PFSK-1 (cell line): ENCODE data around the gene ZSWIM6.

Experiments
- POLR2AphosphoS5 ChIP-seq: IDR thresholded peaks from 2 replicates; pipeline ENCODE4 v1.6.1; 2012; ENCODE audit warnings: low read depth, mild to moderate bottlenecking, control low read depth, low read length, moderate library complexity
- SIN3A ChIP-seq: IDR thresholded peaks from 2 replicates; pipeline ENCODE4 v1.6.1; 2012; ENCODE audit warnings: mild to moderate bottlenecking, low read length, moderate library complexity, borderline replicate concordance; ENCODE audit not compliant: insufficient read depth

GRCh38 chr5:61570767-61571166, 238.7 kb downstream of the ZSWIM6 start:
- TF ChIP-seq POLR2AphosphoS5 (no peak), SIN3A (no peak)
